NB4 (cell line): Measurements from ENCODE around the gene CBR4.

Source experiments
- MYC ChIP-seq: IDR thresholded peaks from 2 replicates; pipeline ENCODE4 v1.6.1; 2011; ENCODE audit warnings: low read depth, low read length
- POLR2A ChIP-seq: IDR thresholded peaks from 2 replicates; pipeline ENCODE4 v1.6.1; 2011; ENCODE audit warnings: mild to moderate bottlenecking; ENCODE audit not compliant: insufficient read length; ENCODE audit errors: extremely low read depth
- TF ChIP-seq, protein P1 (sequence below): IDR thresholded peaks from one replicate; pipeline ENCODE4 v1.5.1; 2012; ENCODE audit warnings: low read depth, low read length
- TF ChIP-seq, protein P2 (sequence below): IDR thresholded peaks from 2 replicates; pipeline ENCODE4 v1.6.1; 2011; ENCODE audit warnings: low read depth, low read length

DNA sequence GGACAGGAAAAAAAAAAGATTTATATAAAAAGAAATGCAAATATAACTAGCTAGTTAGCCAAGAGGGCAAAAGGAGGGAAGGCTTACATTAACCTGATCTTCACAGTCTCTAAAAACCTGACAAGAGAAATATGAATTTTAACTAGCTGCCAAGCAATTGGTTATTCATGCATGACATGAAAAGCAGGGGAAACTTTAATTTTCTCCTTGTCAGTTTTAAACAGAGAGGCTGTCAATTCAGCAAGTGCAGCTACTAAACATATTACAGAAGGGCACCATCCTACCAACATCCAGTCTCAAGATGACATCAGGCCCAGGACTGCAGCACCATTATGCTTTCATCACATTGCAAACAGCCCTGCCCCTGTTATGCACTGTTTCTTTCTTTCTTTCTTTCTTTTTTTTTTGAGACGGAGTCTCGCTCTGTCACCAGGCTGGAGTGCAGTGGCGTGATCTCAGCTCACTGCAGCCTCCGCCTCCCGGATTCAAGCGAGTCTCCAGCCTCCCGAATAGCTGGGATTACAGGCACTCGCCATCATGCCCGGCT, 38.9 kb upstream of the CBR4 start:
- TF ChIP-seq, protein P1, sequence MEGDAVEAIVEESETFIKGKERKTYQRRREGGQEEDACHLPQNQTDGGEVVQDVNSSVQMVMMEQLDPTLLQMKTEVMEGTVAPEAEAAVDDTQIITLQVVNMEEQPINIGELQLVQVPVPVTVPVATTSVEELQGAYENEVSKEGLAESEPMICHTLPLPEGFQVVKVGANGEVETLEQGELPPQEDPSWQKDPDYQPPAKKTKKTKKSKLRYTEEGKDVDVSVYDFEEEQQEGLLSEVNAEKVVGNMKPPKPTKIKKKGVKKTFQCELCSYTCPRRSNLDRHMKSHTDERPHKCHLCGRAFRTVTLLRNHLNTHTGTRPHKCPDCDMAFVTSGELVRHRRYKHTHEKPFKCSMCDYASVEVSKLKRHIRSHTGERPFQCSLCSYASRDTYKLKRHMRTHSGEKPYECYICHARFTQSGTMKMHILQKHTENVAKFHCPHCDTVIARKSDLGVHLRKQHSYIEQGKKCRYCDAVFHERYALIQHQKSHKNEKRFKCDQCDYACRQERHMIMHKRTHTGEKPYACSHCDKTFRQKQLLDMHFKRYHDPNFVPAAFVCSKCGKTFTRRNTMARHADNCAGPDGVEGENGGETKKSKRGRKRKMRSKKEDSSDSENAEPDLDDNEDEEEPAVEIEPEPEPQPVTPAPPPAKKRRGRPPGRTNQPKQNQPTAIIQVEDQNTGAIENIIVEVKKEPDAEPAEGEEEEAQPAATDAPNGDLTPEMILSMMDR: no peak
- no peak for TF ChIP-seq MYC
- TF ChIP-seq POLR2A: no peak
- TF ChIP-seq, protein P2, sequence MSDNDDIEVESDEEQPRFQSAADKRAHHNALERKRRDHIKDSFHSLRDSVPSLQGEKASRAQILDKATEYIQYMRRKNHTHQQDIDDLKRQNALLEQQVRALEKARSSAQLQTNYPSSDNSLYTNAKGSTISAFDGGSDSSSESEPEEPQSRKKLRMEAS: no peak
